ENCODE results near the gene TMEM255B.

GRCh38 chr13:113788413-113789135 lies 29.5 kb downstream of the TMEM255B start:
- no peak for TF ChIP-seq ARNTL (CRISPR knock-in tag; IDR thresholded peaks at IDR 0.05; ENCODE audit: borderline replicate concordance, low read depth)
- no peak for TF ChIP-seq BACH2 (CRISPR knock-in tag; IDR thresholded peaks at IDR 0.05; ENCODE audit: borderline replicate concordance)
- no peak for TF ChIP-seq ZFP30 (CRISPR knock-in tag; IDR thresholded peaks at IDR 0.05)
- no peak for TF ChIP-seq TOX (CRISPR knock-in tag; IDR thresholded peaks at IDR 0.05; ENCODE audit: borderline replicate concordance)
- TF ChIP-seq CREB5 (CRISPR knock-in tag; IDR thresholded peaks at IDR 0.05; ENCODE audit: low read depth), result no peak
- TF ChIP-seq ZFP3 (CRISPR knock-in tag; IDR thresholded peaks at IDR 0.05), result no peak
- no peak for TF ChIP-seq GLIS3 (CRISPR knock-in tag; IDR thresholded peaks at IDR 0.05)
- TF ChIP-seq ZC3H10 (CRISPR knock-in tag; IDR thresholded peaks at IDR 0.05), result no peak
- TF ChIP-seq RARB (CRISPR knock-in tag; IDR thresholded peaks at IDR 0.05), result no peak
- TF ChIP-seq PPARA (CRISPR knock-in tag; IDR thresholded peaks at IDR 0.05; ENCODE audit: borderline replicate concordance), result no peak
- TF ChIP-seq CSDC2 (CRISPR knock-in tag; IDR thresholded peaks at IDR 0.05), result no peak
- no peak for TF ChIP-seq PATZ1 (CRISPR knock-in tag; IDR thresholded peaks at IDR 0.05; ENCODE audit: borderline replicate concordance)
